Fibroblast of lung (primary cell): ENCODE results near the gene ICAM3. TPM values are rescaled to one million over a fixed set of nuclear protein-coding genes. Genes with fewer than 3 reads are reported as not detected.
A peak's percentile ranks its signal among the peaks of the same experiment; 100 is the strongest.

Source experiments
- DNase-seq, 2 donors: peaks; one replicate each; pipeline versions ENCODE4 v3.0.0 to v3.0.0-alpha.2; 2010; ENCODE audit warnings: low read depth in 2 of 2
- H2AFZ ChIP-seq: 2 replicates; pipeline ENCODE4 v1.5.1; 2012; ENCODE audit warnings: low read length, control low read depth, inconsistent platforms
- H3K27ac ChIP-seq: 2 replicates; pipeline ENCODE4 v1.5.1; 2011; ENCODE audit warnings: low read length, control low read depth; ENCODE audit not compliant: insufficient read depth
- H3K27me3 ChIP-seq: 2 replicates; pipeline ENCODE4 v1.5.1; 2011; ENCODE audit warnings: mild to moderate bottlenecking, low read length; ENCODE audit not compliant: control insufficient read depth, insufficient read depth
- H3K36me3 ChIP-seq: 2 replicates; pipeline ENCODE4 v1.5.1; 2011; ENCODE audit warnings: low read length; ENCODE audit not compliant: control insufficient read depth, insufficient read depth
- H3K4me1 ChIP-seq: 2 replicates; pipeline ENCODE4 v1.5.1; 2011; ENCODE audit warnings: low read length; ENCODE audit not compliant: control insufficient read depth, insufficient read depth; ENCODE audit errors: extremely low read depth
- H3K4me2 ChIP-seq: 2 replicates; pipeline ENCODE4 v1.5.1; 2011; ENCODE audit warnings: low read length, control low read depth; ENCODE audit not compliant: insufficient read depth; ENCODE audit errors: extremely low read depth
- H3K4me3 ChIP-seq, 4 experiments: fragments of 200-600 bp in 1 of 4; sonication (generic) in 1 of 4; replicated peaks in 1 of 4; 2 replicates each; pipeline ENCODE4 v1.5.1; 2011 to 2016; ENCODE audit warnings: low read length in 4 of 4, low read depth in 3 of 4, mild to moderate bottlenecking in 3 of 4, control low read depth in 2 of 4, inconsistent platforms in 1 of 4, mixed read lengths in 1 of 4; ENCODE audit not compliant: insufficient read depth in 1 of 4; ENCODE audit errors: control extremely low read depth in 1 of 4
- H3K79me2 ChIP-seq: 2 replicates; pipeline ENCODE4 v1.5.1; 2012; ENCODE audit warnings: mild to moderate bottlenecking, low read length, inconsistent platforms; ENCODE audit not compliant: control insufficient read depth, insufficient read depth
- H3K9ac ChIP-seq: 2 replicates; pipeline ENCODE4 v1.5.1; 2011; ENCODE audit warnings: mild to moderate bottlenecking, low read length, control low read depth; ENCODE audit not compliant: insufficient read depth
- H3K9me3 ChIP-seq: 2 replicates; pipeline ENCODE4 v1.5.1; 2012; ENCODE audit warnings: low read depth, low read length; ENCODE audit not compliant: control insufficient read depth, insufficient read depth
- H4K20me1 ChIP-seq: 2 replicates; pipeline ENCODE4 v1.5.1; 2011; ENCODE audit warnings: low read length; ENCODE audit not compliant: control insufficient read depth, insufficient read depth; ENCODE audit errors: extremely low read depth
- CTCF ChIP-seq, 2 donors: IDR thresholded peaks in 1 of 2; conservative IDR thresholded peaks in 1 of 2; 1 replicate in 1 of 2; 2 replicates in 1 of 2; pipeline ENCODE4 v1.5.1; 2011 to 2012; ENCODE audit warnings: low read length in 2 of 2, control low read depth in 1 of 2, inconsistent platforms in 1 of 2, low read depth in 1 of 2, mild to moderate bottlenecking in 1 of 2
- EZH2 ChIP-seq: IDR thresholded peaks from 2 replicates; pipeline ENCODE4 v1.5.1; 2012; ENCODE audit warnings: low read length, control low read depth, mild to moderate bottlenecking; ENCODE audit errors: missing control alignments
- polyA plus RNA-seq, 2 donors: library from polyadenylated mRNA; depleted of rRNA in 1 of 2; stranded (reverse) in 1 of 2; unstranded in 1 of 2; fragments of >200 nt; gene quantifications; 2 replicates each; pipeline ENCODE4 v1.2.1, GENCODE V29; 2011 to 2012; ENCODE audit warnings: missing spikeins in 1 of 2
- total RNA-seq: library from RNA; depleted of rRNA; stranded (reverse); fragments of >200 nt; gene quantifications from 2 replicates; pipeline ENCODE4 v1.2.1, GENCODE V29; 2014

Gene ICAM3
- total and polyA plus RNA-seq, 2 donors (not counting 1 experiment from before 2014, with no cell fraction given) = 4.3 to 4.5 TPM

GRCh38 chr19:10332965-10333757 lies 6.3 kb downstream of the ICAM3 start, which contains the start of gene RAVER1:
TSS of gene RAVER1 (minus strand) at chr19:10333529. CDS start at chr19:10333507, 22 bp downstream.
- peaks cover 17% of the 10 kb centered on the region for H3K36me3 ChIP-seq
- no peak for TF ChIP-seq EZH2
- TF ChIP-seq CTCF (conservative IDR thresholded peaks at IDR 0.05 in 1 of 2, IDR thresholded peaks at IDR 0.05 in 1 of 2; ENCODE audit: low read depth in 1 of 2, low read length in 2 of 2) = no peak
- H3K4me3 ChIP-seq = peak within 1 kb of the TSS; percentile 85 to 98 (median 90)
- H3K9ac ChIP-seq = peak within 1 kb of the TSS; percentile 99
- peak; percentile 96 to 97 for DNase-seq
- no peaks in the 10 kb centered on the region for H4K20me1 ChIP-seq
- peaks cover 26% of the 10 kb centered on the region for H3K79me2 ChIP-seq
- H3K27ac ChIP-seq = peak within 1 kb of the TSS; percentile 96
- peak within 1 kb of the TSS; percentile 95 for H2AFZ ChIP-seq
- H3K4me2 ChIP-seq = peak within 1 kb of the TSS; percentile 100
- peaks cover 13% of the 10 kb centered on the region for H3K4me1 ChIP-seq
- H3K9me3 ChIP-seq = no peaks in the 10 kb centered on the region
- H3K27me3 ChIP-seq = no peaks in the 10 kb centered on the region

DNA sequence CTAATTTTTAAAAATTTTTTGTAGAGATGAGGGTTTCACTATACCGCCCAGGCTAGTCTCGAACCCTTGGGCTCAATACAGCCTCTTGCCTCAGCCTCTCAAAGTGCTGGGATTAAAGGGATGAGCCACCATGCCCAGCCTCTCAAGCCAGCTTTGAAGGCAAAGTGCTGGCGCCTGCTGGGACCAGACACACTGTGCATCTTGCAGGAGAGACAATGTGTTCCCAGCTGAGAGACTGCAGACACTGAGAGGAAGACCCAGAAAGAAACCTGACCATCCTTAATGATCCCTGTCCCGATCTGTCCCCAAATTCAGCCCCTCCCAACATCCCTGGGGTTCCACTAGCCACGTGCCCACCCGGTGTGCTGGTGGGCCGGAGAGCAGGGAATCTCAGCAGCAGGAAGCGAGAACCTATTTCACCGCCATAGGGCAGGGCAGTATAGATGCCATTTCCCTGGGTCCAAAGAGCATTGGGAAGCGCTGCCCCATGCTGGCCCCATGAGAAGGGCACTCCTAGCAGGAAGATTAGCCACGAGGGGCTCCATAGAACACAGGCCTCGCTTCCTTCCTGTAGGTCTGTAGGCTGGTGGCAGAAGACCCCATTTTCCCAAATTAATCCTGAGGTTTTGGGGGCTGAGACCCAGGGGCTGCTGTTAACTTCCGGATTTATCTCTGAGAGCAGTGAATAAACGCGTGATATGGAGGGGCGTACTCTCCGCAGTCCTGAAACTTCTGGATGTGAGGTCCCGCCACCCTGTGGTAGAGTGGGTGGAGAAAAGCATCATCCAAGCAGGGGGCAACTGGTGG lies 7.1 kb downstream of the ICAM3 start:
- Histone ChIP-seq H3K4me3 (peak overlapping the region; percentile 85 to 98 (median 90)), H3K27me3 (no peaks in the 10 kb centered on the region), H3K27ac (peak overlapping the region; percentile 96), H2AFZ (peak overlapping the region; percentile 19), H3K9ac (peak overlapping the region; percentile 99), H4K20me1 (no peaks in the 10 kb centered on the region), H3K36me3 (peaks cover 23% of the 10 kb centered on the region), H3K79me2 (peaks cover 26% of the 10 kb centered on the region), H3K4me2 (peak overlapping the region; percentile 100), H3K4me1 (peaks cover 13% of the 10 kb centered on the region), H3K9me3 (no peaks in the 10 kb centered on the region)
- TF ChIP-seq CTCF (conservative IDR thresholded peaks at IDR 0.05 in 1 of 2, IDR thresholded peaks at IDR 0.05 in 1 of 2; ENCODE audit: low read depth in 1 of 2, low read length in 2 of 2) = no peak
- no peak for TF ChIP-seq EZH2
- DNase-seq = no peak

DNA sequence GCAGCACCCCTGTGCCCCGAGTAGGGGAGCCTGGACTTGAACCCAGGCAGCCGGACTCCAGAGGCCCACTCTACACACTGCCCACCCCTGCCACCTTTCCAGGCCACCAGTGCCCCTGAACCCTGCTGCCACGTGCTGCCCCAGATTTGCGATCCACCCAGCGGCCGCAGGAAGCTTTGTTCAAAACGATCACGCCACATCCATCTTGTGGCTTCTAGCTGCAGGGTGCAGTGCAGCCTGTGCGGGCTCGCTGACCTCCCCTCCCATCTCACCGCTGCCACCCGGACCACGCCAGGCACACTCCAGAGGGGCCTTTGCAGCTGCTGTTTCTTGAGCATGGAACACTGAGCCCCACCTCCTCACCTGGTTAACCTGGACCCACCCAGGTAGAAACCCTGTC lies 9.9 kb downstream of the ICAM3 start:
- no peak overlapping the region for H3K9ac ChIP-seq
- no peaks in the 10 kb centered on the region for H3K27me3 ChIP-seq
- no peak overlapping the region for H3K27ac ChIP-seq
- no peak overlapping the region for H3K4me2 ChIP-seq
- no peaks in the 10 kb centered on the region for H4K20me1 ChIP-seq
- no peak overlapping the region for H2AFZ ChIP-seq
- H3K4me1 ChIP-seq = peaks cover 11% of the 10 kb centered on the region
- no peak for TF ChIP-seq EZH2
- TF ChIP-seq CTCF (conservative IDR thresholded peaks at IDR 0.05 in 1 of 2, IDR thresholded peaks at IDR 0.05 in 1 of 2; ENCODE audit: low read depth in 1 of 2, low read length in 2 of 2) = no peak
- H3K79me2 ChIP-seq = peaks cover 26% of the 10 kb centered on the region
- DNase-seq = no peak
- H3K36me3 ChIP-seq = peaks cover 28% of the 10 kb centered on the region
- no peak overlapping the region for H3K4me3 ChIP-seq
- H3K9me3 ChIP-seq = no peaks in the 10 kb centered on the region
